GM10266 (cell line): Measurements from ENCODE around the gene KSR1.

Source experiments
- DNase-seq: peaks from one replicate; pipeline ENCODE4 v3.0.0; 2012; ENCODE audit errors: extremely low spot score
- CTCF ChIP-seq: IDR thresholded peaks from 2 replicates; pipeline ENCODE4 v1.5.1; 2012; ENCODE audit warnings: mild to moderate bottlenecking, low read depth; ENCODE audit not compliant: control insufficient read depth, insufficient read depth; ENCODE audit errors: missing control alignments

Gene KSR1

GRCh38 chr17:27535178-27535928 lies 79.1 kb downstream of the KSR1 start:
- no peak for TF ChIP-seq CTCF

GRCh38 chr17:27535975-27536374 lies 79.7 kb downstream of the KSR1 start:
- no peak for TF ChIP-seq CTCF
- DNase-seq, result no peak

More at GRCh38 chr17:27535178-27535928, 79.1 kb downstream of the KSR1 start:
- DNase-seq, result no peak

- TF ChIP-seq CTCF, result no peak
- DNase-seq, result no peak
Observed at GRCh38 chr17:27536781-27537180, 80.5 kb downstream of the KSR1 start.

- no peak for DNase-seq
- no peak for TF ChIP-seq CTCF
Observed at GRCh38 chr17:27538156-27538955, 82.1 kb downstream of the KSR1 start.

- TF ChIP-seq CTCF, result no peak
- DNase-seq, result no peak
Observed at GRCh38 chr17:27539152-27539551, 82.9 kb downstream of the KSR1 start.

- DNase-seq, result no peak
- TF ChIP-seq CTCF, result no peak
Observed at GRCh38 chr17:27539794-27540317, 83.6 kb downstream of the KSR1 start.
